Fibroblast of lung (primary cell): ENCODE measurements around the gene FLNA. TPM values are rescaled to one million over a fixed set of nuclear protein-coding genes. Genes with fewer than 3 reads are reported as not detected.

Source experiments
- DNase-seq, 2 donors: peaks; one replicate each; pipeline versions ENCODE4 v3.0.0 to v3.0.0-alpha.2; 2010; ENCODE audit warnings: low read depth in 2 of 2
- H2AFZ ChIP-seq: 2 replicates; pipeline ENCODE4 v1.5.1; 2012; ENCODE audit warnings: low read length, control low read depth, inconsistent platforms
- H3K27ac ChIP-seq: 2 replicates; pipeline ENCODE4 v1.5.1; 2011; ENCODE audit warnings: low read length, control low read depth; ENCODE audit not compliant: insufficient read depth
- H3K27me3 ChIP-seq: 2 replicates; pipeline ENCODE4 v1.5.1; 2011; ENCODE audit warnings: mild to moderate bottlenecking, low read length; ENCODE audit not compliant: control insufficient read depth, insufficient read depth
- H3K36me3 ChIP-seq: 2 replicates; pipeline ENCODE4 v1.5.1; 2011; ENCODE audit warnings: low read length; ENCODE audit not compliant: control insufficient read depth, insufficient read depth
- H3K4me1 ChIP-seq: 2 replicates; pipeline ENCODE4 v1.5.1; 2011; ENCODE audit warnings: low read length; ENCODE audit not compliant: control insufficient read depth, insufficient read depth; ENCODE audit errors: extremely low read depth
- H3K4me2 ChIP-seq: 2 replicates; pipeline ENCODE4 v1.5.1; 2011; ENCODE audit warnings: low read length, control low read depth; ENCODE audit not compliant: insufficient read depth; ENCODE audit errors: extremely low read depth
- H3K4me3 ChIP-seq, 4 experiments: fragments of 200-600 bp in 1 of 4; sonication (generic) in 1 of 4; replicated peaks in 1 of 4; 2 replicates each; pipeline ENCODE4 v1.5.1; 2011 to 2016; ENCODE audit warnings: low read length in 4 of 4, low read depth in 3 of 4, mild to moderate bottlenecking in 3 of 4, control low read depth in 2 of 4, inconsistent platforms in 1 of 4, mixed read lengths in 1 of 4; ENCODE audit not compliant: insufficient read depth in 1 of 4; ENCODE audit errors: control extremely low read depth in 1 of 4
- H3K79me2 ChIP-seq: 2 replicates; pipeline ENCODE4 v1.5.1; 2012; ENCODE audit warnings: mild to moderate bottlenecking, low read length, inconsistent platforms; ENCODE audit not compliant: control insufficient read depth, insufficient read depth
- H3K9ac ChIP-seq: 2 replicates; pipeline ENCODE4 v1.5.1; 2011; ENCODE audit warnings: mild to moderate bottlenecking, low read length, control low read depth; ENCODE audit not compliant: insufficient read depth
- H3K9me3 ChIP-seq: 2 replicates; pipeline ENCODE4 v1.5.1; 2012; ENCODE audit warnings: low read depth, low read length; ENCODE audit not compliant: control insufficient read depth, insufficient read depth
- H4K20me1 ChIP-seq: 2 replicates; pipeline ENCODE4 v1.5.1; 2011; ENCODE audit warnings: low read length; ENCODE audit not compliant: control insufficient read depth, insufficient read depth; ENCODE audit errors: extremely low read depth
- EZH2 ChIP-seq: IDR thresholded peaks from 2 replicates; pipeline ENCODE4 v1.5.1; 2012; ENCODE audit warnings: low read length, control low read depth, mild to moderate bottlenecking; ENCODE audit errors: missing control alignments
- polyA plus RNA-seq, 2 donors: library from polyadenylated mRNA; depleted of rRNA in 1 of 2; stranded (reverse) in 1 of 2; unstranded in 1 of 2; fragments of >200 nt; gene quantifications; 2 replicates each; pipeline ENCODE4 v1.2.1, GENCODE V29; 2011 to 2012; ENCODE audit warnings: missing spikeins in 1 of 2
- total RNA-seq: library from RNA; depleted of rRNA; stranded (reverse); fragments of >200 nt; gene quantifications from 2 replicates; pipeline ENCODE4 v1.2.1, GENCODE V29; 2014
- TF ChIP-seq, protein P1 (sequence below), 2 donors: IDR thresholded peaks in 1 of 2; conservative IDR thresholded peaks in 1 of 2; 1 replicate in 1 of 2; 2 replicates in 1 of 2; pipeline ENCODE4 v1.5.1; 2011 to 2012; ENCODE audit warnings: low read length in 2 of 2, control low read depth in 1 of 2, inconsistent platforms in 1 of 2, low read depth in 1 of 2, mild to moderate bottlenecking in 1 of 2

FLNA gene
- total and polyA plus RNA-seq, 2 donors (not counting 1 experiment from before 2014, with no cell fraction given) = 799 to 2,728 TPM

DNA sequence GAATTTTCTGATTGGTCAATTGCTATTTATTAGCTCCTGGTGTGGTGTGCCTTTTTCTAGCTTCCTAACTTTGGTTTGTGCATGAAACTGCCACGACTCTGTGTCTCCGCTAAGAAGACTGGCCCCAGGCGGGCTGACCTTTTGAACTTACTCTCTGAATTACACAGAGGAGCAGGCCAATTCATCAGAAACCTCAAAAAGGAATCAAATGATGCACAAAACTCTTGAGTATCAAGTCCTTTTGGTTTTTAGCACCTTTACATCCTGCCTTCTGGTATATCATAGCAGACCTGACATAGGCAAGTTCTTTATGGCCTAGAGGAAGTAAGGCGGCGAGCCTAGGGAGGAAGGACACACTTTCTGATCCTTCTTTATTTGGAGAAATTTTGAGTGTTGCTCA lies 61.3 kb downstream of the FLNA start:
- TF ChIP-seq, protein P1, sequence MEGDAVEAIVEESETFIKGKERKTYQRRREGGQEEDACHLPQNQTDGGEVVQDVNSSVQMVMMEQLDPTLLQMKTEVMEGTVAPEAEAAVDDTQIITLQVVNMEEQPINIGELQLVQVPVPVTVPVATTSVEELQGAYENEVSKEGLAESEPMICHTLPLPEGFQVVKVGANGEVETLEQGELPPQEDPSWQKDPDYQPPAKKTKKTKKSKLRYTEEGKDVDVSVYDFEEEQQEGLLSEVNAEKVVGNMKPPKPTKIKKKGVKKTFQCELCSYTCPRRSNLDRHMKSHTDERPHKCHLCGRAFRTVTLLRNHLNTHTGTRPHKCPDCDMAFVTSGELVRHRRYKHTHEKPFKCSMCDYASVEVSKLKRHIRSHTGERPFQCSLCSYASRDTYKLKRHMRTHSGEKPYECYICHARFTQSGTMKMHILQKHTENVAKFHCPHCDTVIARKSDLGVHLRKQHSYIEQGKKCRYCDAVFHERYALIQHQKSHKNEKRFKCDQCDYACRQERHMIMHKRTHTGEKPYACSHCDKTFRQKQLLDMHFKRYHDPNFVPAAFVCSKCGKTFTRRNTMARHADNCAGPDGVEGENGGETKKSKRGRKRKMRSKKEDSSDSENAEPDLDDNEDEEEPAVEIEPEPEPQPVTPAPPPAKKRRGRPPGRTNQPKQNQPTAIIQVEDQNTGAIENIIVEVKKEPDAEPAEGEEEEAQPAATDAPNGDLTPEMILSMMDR (conservative IDR thresholded peaks at IDR 0.05 in 1 of 2, IDR thresholded peaks at IDR 0.05 in 1 of 2; ENCODE audit: low read depth in 1 of 2, low read length in 2 of 2) = no peak
- no peak for TF ChIP-seq EZH2
- H3K36me3 ChIP-seq = no peaks in the 10 kb centered on the region

DNA sequence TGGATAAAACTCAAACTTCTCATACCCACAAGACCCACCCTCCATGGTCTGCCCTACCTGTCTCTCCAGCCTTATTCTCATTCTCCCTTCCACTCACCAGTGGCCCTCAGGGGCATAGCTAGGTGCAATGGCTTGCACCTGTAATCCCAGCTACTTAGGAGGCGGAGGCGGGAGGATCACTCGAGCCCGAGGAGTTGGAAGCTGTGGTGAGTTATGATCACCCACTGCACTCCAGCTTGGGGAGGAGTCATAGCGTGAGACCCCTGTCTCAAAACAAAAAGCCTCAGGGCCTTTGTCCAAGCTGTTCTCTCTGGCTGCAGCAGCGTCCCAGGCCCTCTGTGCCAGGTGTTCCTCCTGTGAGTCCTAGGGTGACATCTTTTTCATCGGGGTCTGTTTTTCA lies 62.3 kb downstream of the FLNA start:
- no peaks in the 10 kb centered on the region for H4K20me1 ChIP-seq
- no peaks in the 10 kb centered on the region for H3K36me3 ChIP-seq
- H3K79me2 ChIP-seq = no peaks in the 10 kb centered on the region
- no peak overlapping the region for H3K4me3 ChIP-seq
- no peaks in the 10 kb centered on the region for H3K27me3 ChIP-seq
- no peaks in the 10 kb centered on the region for H3K9me3 ChIP-seq
- TF ChIP-seq, protein P1 (conservative IDR thresholded peaks at IDR 0.05 in 1 of 2, IDR thresholded peaks at IDR 0.05 in 1 of 2; ENCODE audit: low read depth in 1 of 2, low read length in 2 of 2) = no peak
- no peak for TF ChIP-seq EZH2
- H3K9ac ChIP-seq = no peak overlapping the region
- no peak overlapping the region for H3K27ac ChIP-seq
- no peak overlapping the region for H2AFZ ChIP-seq
- H3K4me1 ChIP-seq = no peaks in the 10 kb centered on the region
- DNase-seq = no peak
- H3K4me2 ChIP-seq = no peak overlapping the region

More for the DNA sequence above, 61.3 kb downstream of the FLNA start:
- Histone ChIP-seq H3K4me3 (no peak overlapping the region), H3K9ac (no peak overlapping the region), H4K20me1 (no peaks in the 10 kb centered on the region), H3K27me3 (no peaks in the 10 kb centered on the region), H3K4me1 (no peaks in the 10 kb centered on the region), H3K9me3 (no peaks in the 10 kb centered on the region), H3K4me2 (no peak overlapping the region), H3K79me2 (no peaks in the 10 kb centered on the region), H3K27ac (no peak overlapping the region), H2AFZ (no peak overlapping the region)
- no peak for DNase-seq

DNA sequence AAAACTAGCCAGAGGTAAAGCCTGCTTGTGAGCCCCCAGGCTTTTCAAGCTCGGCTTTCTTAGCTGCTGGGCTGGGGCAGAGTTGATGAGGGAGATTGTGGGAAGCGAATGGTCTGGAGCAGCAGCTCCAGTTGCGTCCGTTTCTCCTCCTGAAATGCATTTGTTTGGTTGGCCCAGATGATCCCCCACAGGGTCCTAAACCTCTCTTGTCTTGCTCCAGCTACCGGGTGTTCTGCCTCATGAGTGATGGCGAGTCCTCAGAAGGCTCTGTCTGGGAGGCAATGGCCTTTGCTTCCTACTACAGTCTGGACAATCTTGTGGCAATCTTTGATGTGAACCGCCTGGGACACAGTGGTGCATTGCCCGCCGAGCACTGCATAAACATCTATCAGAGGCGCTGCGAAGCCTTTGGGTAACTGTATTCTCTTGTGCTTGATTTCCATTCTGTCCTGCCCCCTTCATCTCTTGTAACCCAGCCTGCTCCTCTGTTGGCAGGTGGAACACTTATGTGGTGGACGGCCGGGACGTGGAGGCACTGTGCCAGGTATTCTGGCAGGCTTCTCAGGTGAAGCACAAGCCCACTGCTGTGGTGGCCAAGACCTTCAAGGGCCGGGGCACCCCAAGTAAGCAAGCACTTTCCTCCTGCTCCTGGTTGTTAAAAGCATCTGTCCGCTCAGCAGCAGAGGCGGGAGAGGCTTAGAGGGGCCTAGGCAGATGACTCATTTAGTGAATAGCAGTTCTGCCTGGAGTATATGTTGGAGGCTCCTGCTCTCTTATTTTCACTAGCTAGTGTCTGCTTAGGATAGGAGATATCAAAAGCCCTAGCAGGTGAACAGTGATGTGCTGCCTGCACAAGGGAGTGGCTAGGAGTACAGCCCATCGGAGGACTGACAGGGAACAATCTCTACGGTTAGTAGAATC lies 63.6 kb downstream of the FLNA start:
- no peak overlapping the region for H3K4me3 ChIP-seq
- TF ChIP-seq, protein P1 (conservative IDR thresholded peaks at IDR 0.05 in 1 of 2, IDR thresholded peaks at IDR 0.05 in 1 of 2; ENCODE audit: low read depth in 1 of 2, low read length in 2 of 2) = no peak
- no peak for TF ChIP-seq EZH2
- H3K9ac ChIP-seq = no peak overlapping the region
- H3K27me3 ChIP-seq = no peaks in the 10 kb centered on the region
- no peaks in the 10 kb centered on the region for H3K9me3 ChIP-seq
- H3K27ac ChIP-seq = no peak overlapping the region
- no peak overlapping the region for H2AFZ ChIP-seq
- no peaks in the 10 kb centered on the region for H3K36me3 ChIP-seq
- no peak overlapping the region for H3K4me2 ChIP-seq
- peak in 1 of 2 donors; percentile 10 for DNase-seq
- H4K20me1 ChIP-seq = no peaks in the 10 kb centered on the region
- no peaks in the 10 kb centered on the region for H3K79me2 ChIP-seq
- H3K4me1 ChIP-seq = no peaks in the 10 kb centered on the region
